ENCODE measurements around the gene ILF3.

- TF ChIP-seq FOXK2 (IDR thresholded peaks at IDR 0.05) (no peak), FOXA1 (IDR thresholded peaks at IDR 0.05) (no peak), HDGF (IDR thresholded peaks at IDR 0.05; ENCODE audit: borderline replicate concordance) (no peak), BHLHE40 (IDR thresholded peaks at IDR 0.05; ENCODE audit: borderline replicate concordance) (no peak), FOXM1 (IDR thresholded peaks at IDR 0.05; ENCODE audit: borderline replicate concordance) (no peak), SP1 (IDR thresholded peaks at IDR 0.05) (no peak)
Observed at GRCh38 chr19:10691178-10691881, 37.2 kb downstream of the ILF3 start.
